ENCODE data around the gene PYGO2.
"Not testable (repeated sequence)": the region's sequence is repeated elsewhere in the genome, so short reads cannot be mapped to it uniquely, and the experiment has no call there.

- TF ChIP-seq, protein P1, sequence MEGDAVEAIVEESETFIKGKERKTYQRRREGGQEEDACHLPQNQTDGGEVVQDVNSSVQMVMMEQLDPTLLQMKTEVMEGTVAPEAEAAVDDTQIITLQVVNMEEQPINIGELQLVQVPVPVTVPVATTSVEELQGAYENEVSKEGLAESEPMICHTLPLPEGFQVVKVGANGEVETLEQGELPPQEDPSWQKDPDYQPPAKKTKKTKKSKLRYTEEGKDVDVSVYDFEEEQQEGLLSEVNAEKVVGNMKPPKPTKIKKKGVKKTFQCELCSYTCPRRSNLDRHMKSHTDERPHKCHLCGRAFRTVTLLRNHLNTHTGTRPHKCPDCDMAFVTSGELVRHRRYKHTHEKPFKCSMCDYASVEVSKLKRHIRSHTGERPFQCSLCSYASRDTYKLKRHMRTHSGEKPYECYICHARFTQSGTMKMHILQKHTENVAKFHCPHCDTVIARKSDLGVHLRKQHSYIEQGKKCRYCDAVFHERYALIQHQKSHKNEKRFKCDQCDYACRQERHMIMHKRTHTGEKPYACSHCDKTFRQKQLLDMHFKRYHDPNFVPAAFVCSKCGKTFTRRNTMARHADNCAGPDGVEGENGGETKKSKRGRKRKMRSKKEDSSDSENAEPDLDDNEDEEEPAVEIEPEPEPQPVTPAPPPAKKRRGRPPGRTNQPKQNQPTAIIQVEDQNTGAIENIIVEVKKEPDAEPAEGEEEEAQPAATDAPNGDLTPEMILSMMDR (IDR thresholded peaks at IDR 0.05) = not testable (repeated sequence)
- not testable (repeated sequence) for TF ChIP-seq POLR2A, POLR2AphosphoS5, EP300 (IDR thresholded peaks at IDR 0.05)
These were observed 25.2 kb upstream of the PYGO2 start for GRCh38 chr1:154986736-154987135.

Data from gastroesophageal sphincter (tissue), 3 donors.